ENCODE measurements around the gene FAR2.
"Not testable (repeated sequence)": the region's sequence is repeated elsewhere in the genome, so short reads cannot be mapped to it uniquely, and the experiment has no call there.

The FAR2 gene

DNA sequence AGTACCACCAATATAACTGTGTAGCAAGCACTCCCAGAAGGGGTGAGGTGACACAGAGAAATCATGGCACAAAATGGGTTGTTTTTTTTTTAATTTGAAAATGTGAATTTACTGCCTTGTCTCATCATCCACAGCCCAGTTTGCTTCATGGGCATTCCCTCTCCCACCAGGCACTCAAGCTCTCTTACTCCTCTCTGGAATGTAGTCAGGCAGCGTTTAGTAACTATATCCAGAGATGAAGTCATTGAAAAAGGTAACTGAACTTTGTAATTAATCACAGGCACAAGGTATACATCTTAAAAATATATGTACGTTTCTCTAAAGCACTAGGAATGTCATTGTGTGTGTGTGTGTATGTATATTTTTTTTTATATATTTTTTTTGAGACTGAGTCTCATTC is 91.4 kb downstream of the FAR2 start:
- no peak for DNase-seq

DNA sequence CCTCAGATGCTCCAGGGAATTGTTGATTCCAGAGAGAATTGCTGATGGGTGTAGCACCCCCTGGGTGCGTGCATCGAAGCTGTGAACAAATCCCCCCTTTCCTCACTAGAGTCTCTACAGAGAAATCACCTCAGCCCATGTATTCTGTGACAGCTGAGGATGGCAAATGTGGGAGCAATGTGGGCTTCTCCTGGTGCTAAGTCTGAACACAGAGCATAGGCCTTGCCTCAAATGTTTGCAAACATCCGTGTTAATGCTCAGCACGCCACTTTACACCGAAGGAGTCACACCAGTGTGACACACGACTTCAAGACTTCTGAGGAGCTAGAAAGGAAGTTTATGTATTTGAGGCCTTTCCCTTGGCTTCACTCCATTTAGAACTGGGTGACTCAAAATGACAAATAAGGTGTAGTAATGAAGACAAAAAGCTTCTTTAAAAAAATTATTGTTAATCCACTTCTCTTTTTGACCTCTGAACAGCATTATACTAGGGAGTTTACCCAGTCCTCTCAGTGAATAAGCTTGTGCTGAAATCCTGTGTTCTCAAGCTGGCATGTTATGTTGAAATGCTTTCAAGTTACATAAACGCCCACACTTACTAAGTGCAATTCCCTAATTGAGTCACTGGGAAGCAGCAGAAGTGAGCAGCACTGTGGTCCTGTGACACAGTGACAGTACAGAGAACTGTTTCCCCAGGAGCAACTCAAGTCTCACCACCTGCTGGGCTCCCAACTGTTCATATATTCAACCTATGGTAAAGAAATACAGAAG is 92.9 kb downstream of the FAR2 start:
- DNase-seq, result no peak

DNA sequence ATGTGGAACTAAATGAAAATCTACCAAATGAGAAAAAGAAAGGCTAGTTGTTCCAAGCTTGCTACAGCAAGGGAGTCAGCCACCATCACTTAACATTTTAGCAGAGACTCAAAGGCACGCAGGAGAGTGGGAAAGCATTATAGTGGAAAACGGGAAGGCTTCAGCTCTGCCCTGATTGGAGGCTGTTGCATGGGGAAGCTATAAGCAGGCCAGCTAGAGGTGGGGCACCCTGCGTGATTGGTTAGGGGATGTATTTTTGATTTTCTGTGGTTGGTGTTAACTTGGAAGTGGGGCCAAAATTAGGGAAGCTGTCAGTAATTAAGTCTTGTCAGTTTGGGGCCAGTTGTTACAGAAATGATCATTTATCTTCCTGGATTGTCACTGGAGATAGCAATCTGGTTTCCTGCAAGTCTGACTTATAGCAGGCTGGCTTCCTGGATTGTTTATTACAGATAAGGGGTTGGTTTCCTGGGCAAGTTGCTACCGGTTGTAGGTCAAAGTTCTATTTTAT is 93.9 kb downstream of the FAR2 start:
- no peak for DNase-seq

DNA sequence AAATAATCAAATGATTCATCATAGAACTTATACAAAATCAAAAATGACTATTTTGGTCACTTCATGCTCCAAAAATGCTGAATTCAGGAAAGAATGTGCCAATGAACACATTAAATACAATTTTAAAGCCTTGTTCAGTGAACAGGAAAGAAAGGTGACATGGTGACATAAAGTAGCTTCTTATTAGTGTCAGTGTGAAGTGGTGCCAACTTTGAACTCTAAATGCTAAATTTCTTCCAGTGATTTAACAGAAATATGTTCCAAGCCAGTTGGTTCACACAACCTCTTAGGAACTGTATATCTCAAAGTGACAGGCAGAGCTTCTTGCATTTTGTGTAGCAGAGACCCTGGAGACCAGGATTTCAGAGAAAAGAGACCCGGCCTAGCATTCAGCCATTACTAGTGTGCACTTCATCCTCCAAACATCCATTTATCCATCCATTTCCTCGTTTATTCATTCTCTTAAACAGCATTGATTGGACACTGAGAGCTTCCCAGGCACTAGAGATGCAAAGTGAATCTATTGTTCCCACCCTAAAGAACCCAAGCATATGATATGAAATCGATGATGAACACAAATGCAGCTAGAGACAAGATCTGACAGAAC is 95.2 kb downstream of the FAR2 start:
- no peak for DNase-seq

DNA sequence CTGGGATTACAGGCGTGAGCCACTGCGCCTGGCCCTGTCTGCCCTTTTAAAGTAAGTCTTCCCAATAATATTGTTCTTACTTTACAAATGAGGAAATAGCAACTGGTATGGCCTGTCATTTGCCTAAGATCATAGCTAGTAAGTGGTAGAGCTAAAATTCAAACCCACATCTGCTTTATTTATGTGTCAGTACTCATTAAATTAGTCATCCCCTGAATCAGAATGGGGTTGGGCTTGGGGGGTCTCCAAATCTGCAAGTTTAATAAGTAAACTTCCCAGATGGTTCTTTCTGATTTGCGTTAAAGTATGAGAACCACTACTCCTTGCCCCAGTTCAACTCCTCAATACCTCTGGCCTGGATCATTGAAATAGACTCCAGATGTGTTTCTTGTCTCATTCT is 96.2 kb downstream of the FAR2 start:
- no peak for DNase-seq

DNA sequence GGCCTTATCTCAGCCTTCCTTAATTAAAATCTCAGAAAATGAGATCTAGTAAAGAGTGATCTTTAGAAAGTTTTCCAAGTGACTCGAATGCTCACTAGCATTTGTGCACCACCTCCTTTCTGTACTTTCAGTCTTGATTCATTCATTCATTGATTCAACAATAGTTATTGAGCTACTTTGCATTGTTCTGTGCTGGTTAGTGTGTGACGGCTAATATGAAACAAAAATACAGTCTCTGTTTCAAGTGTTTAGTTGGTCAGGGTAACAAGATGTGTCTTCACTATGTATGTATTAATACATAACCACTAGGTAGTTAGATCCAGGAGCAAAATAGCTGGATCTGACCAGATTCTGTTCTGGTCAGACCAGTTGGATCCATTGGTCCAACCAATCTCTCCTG is 100.9 kb downstream of the FAR2 start:
- DNase-seq, result no peak

DNA sequence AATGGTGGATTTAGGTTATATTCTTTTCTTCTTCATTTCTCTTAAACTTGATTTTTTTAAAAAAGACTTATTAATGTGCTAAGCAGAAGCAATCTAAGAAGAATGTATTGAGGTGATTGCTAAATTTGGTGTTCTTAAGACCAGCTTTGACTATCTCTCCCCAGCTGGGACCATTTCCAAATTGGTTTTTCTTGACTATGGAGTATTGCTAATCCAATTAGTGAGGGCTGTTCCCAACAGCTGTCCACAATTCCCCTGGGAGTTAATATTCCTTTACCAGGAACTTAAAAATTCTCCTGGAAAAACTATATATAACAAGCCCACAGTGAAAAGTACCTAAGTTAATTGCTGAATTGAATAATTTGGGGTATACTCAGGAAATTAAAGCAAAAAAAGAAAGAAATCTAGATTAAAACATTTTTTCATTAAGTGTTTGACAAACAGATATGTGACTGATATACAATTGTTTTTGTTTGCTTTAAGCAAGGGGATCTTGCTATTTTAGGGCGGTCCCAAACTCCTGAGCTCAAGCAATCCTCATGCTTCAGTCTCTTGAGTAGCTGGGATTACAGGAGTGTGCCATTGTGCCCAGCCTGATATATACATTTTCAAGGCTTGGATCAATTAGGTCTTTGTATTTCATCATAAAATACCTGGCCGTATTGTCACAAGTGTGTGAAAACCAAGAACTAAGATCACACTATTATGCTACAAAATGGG is 105.0 kb downstream of the FAR2 start:
- DNase-seq, result no peak

DNA sequence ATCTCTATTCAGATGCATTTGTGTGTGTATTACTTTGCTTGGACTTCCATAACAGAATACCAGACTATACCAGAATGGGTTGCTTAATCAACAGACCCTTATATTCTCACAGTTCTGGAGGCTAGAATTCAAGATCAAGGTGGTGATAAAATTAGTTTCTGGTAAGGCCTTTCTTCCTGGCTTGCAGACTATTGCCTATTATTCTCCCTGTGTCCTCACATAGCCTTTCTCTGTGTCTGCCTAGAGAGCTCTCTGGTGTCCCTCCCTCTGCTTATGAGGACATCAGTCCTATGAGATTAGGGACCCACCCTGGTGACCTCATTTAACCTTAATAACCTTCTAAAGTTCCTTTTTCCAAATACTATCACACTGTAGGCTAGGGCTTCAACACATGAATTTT is 106.0 kb downstream of the FAR2 start:
- DNase-seq, result no peak

DNA sequence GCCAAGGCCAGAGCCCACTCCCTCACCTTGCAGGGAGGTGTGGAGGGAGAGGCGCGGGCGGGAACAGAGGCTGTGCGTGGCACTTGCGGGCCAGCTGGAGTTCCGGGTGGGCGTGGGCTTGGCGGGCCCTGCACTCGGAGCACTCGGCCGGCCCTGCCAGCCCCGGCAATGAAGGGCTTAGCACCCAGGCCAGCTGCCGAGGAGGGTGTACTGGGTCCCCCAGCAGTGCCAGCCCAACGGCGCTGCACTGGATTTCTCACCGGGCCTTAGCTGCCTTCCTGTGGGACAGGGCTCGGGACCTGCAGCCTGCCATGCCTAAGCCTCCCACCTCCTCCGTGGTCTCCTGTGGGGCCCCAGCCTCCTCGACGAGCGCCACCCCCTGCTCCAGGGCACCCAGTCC is 107.5 kb downstream of the FAR2 start:
- DNase-seq, result no peak

DNA sequence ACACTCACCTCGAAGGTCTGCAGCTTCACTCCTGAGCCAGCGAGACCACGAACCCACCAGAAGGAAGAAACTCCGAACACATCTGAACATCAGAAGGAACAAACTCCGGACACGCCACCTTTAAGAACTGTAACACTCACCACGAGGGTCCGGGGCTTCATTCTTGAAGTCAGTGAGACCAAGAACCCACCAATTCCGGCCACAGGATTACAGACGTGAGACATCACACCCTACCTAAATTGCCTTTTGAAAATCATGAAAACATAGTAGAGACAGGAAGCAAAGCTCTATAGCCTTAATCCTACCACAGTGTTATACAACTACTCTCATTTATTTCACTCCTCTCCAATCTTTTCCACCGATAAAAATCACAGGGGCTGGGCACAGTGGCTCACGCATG is 108.6 kb downstream of the FAR2 start:
- DNase-seq, result not testable (repeated sequence)

DNA sequence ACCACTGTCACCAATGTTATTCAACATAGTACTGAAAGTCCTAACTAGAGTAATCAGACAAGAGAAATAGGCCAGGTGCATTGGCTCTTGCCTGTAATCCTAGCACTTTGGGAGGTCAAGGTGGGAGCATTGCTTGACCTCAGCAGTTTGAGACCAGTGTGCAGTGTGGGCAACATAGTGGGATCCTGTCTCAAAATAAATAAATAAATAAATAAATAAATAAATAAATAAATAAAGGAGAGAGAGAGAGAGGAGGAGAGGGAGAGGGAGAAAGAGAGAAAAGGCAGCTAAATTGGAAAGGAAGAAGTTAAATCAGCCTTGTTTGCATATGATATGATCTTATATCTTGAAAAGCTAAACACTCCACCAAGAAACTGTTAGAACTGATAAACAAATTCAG is 115.3 kb downstream of the FAR2 start:
- DNase-seq, result no peak

DNA sequence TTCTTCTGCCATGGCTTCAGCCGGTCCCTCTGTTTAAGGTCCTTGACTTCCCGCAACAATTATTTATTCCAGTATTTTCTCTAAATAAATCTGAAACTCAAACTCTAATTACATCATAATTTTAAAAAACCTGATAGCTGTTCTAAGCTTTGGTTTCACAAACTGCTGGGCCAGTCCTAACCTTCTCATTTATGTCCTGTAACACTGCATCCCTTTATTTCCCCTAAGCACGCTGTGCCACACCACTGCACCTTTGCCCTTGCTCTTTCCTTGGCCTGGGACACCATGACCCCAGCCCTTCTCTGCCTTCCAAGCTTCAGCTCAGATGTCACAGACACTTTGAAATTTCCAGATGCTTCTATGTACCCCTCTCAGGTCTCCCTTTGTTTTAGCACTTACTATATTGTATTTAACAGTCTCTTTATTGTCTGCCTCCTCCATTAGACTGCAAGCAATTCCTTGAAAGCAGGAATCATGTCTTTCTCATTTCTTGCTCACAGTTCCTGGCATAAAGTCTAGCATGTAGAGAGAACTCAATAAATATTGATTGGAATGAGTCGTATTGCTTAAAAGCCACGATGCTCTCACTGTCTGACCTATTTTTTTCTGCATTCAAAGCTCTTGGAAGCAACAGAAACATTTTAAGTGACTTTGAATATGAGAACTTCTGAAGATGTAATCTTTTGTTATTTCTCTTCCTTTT is 120.8 kb downstream of the FAR2 start:
- no peak for DNase-seq

DNA sequence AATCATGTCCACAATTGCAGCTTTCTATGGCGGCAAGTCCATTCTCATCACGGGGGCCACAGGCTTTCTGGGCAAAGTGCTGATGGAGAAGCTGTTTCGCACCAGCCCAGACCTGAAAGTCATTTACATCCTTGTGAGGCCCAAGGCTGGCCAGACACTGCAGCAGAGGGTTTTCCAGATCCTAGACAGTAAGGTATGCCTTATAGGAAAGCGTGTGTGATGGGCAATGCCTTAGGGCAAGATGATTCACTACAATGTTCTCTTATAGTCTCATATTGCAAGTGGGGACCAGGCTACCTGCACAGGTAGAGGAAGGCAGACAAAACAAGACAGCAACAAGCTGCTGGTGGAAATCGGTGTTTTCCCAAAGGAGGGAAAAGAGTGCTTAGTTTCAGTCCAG is 121.4 kb downstream of the FAR2 start:
- DNase-seq, result no peak

DNA sequence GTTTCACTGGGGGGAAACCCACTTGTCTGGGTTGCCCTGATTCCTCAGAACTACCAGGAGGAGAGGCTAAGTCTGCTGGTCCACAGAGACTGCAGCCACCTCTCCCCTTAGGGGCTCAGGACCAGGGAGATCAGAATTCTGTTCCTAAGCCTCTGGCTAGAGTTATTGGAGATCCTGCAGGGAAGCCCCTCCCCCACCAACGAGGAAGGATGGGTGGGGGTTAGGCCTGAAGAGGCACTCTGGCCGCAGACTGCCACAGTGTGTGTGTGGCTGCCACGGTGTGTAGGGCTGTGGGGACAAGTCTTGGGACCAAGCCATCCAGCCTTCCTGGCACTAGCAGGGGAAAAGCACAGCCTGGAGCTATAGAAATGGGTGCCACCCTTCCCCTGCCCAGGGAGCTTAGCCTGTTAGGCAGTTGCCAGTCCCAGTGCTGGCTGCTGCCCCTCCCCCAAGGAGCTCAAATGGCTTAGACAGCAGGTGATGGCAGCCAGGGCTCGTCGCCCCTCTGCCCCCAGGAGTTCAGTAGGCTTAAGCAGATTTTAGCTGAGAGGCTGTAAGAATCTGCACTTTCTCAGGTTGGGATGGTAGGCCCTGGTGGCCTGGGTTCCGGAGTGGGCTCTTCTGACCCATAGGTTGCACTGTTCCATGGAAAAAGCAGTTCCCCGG is 124.2 kb downstream of the FAR2 start:
- no peak for DNase-seq

DNA sequence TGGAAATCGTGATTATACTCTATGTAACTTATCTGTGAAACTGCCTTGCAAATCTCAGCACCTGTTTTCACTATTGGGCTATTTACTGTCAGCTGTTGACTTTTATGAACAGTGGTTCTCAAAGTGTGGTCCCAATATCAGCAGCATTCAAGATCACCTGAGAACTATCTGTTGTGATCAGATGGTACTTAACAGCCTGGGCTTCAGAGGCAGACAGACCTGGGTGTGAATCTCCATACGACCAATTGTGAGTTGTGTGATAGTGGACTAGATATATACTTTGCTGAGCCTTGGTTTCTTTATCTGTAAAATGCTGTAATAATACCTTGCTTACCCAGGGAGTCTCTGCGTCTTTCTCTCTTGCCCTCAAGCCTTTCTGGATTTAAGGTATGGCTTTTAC is 126.8 kb downstream of the FAR2 start:
- DNase-seq, result no peak

DNA sequence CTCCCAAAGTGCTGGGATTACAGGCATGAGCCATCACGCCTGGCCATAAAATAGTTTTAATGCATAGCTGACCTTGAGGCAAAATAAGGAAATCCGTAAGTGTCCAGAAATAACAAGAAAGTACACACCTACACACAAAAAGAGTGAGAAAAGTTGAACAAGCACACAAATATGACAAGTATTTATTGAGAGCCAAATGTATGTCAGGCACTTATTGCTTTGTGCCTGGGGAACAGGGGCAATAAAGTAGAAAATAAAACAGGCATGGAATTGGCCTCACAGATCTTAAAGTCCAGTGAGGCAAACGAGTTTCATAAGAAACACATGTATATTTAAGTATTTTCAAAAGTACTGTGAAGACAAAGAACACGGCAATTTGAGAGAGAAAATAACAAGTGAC is 128.2 kb downstream of the FAR2 start:
- DNase-seq, result no peak

DNA sequence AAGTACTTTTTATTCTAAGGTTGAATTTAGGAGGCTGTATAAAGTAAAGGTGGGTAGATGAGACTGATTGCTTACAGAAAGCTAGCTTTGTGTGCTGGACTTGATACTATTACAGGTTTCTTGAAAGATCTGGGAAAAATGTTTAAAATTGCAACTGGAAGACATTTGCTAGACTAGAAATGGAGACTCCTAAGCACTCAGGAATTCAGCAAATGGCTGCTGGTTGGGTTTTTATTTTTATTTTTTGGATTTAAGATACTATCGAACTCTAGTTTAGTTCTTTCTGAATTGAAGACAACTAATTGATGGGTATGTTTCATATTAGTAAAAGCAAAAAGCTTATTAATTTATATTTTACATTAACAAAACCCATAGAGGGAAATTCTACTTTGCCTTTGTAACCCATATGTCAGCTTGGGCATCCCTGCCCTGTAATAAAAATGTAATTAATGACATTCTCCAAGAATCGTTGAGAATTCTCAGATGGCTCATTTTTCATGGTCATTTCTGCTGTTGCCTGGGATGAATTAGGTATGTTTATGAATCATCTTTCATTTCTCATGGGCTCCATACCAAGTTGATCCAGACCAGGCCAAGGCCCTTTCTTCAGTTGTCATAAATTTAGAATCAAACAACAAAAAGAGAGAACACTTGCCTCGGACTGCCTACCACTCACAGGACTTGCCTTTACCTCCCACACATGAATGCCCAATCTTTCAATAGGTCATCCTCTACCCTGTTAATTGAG is 129.8 kb downstream of the FAR2 start:
- DNase-seq, result no peak

DNA sequence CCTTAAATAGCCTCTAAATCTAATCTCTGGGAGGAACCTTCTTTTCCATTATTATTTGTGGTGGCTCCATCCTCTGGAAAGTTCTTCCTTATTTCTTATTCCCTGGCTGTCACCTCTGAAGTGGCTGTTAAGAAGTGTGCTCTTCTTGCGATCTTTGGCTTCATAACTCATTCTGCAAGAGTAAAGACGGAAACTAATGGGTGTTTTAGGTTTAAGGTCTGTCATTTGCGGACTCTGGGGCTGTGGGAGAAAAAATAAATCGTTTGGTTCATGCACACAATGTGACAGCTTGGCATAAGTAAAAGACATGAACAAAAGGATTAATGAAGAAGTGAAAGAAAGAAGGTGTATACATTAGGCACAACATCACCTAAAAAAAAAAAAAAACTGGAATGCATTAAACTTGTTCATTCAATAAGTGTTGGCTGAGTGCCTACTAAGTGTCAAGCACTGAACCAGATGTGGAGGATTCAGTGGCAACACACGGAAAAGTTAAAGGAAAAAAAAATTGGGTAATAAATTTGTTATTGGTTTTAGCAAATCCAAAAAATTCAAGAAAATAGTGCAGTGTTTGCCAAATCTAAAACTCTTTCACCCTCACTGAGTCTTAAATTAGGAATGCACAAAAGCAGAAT is 132.4 kb downstream of the FAR2 start:
- DNase-seq, result no peak

DNA sequence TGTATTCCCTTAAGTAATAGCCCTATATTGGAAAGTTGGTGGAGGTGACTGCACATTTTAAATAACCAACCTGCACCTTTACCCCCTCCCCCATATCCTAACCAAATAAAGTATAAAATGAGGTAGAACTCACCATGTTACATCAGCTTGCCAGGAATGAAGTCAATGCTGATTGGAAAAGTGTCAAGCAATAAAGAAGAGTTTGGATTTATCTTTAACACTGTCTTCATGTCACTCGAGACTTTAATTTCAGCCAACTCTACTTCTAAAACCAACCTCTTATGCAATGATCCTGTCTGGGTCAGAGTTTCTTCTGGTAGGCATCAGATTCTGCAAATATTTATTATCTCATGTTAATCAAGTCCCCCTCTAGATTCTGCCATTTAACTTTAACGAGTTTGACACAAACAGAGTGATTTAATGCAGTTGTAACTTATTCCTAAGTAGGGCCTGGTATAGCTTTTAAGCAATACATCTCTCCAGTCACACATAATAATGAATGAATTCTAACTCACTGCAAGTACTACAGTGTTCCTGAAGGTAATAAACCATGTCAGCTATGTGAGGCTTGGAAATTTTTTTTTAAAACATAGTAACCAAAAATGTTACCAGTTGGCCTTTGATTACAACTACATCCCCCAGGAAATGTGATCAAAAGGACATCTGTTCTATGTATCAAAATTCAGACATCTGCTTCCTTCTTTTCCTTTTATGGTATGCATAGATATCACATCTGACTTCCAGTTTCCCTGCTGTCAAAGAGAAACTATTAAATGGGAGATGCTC is 133.1 kb downstream of the FAR2 start:
- DNase-seq, result no peak

DNA sequence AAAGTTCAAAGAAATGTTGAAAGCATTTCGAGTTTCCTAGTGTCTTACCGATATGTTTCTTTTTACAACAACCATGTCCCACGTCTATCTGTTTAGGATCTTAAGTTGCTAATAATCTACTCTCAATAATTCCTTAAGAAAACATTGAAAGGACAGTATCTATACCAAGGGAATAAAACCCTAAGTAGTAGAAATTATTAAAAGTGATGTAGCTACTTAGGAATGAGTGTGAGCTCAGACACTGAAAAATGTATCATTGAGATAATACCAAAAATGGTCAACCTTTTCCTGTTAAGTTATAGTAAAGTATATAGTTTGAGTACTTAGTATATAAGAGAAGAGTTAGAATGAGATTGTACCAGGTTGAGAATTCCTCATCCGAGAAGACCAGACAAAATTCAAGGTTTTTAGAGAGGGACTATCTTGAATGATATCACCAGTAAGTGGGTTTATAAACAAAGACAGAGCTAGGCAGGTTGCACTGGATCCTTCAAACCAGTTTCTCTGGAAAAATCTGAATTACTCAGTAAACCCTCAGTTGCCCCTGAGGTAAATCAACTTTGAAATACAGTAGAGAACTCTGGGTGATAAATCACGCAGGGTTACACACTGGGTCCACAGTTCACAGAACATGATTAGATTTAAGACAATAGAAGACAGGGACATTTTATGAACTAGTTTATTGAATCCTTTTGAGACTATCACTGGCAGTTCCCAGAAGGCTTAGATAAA is 135.1 kb downstream of the FAR2 start:
- no peak for DNase-seq
